Stimulated activated naive CD8-positive, alpha-beta T cell treated with anti-CD3 and anti-CD28 coated beads, Interleukin-15, Interleukin-2, amounts not matched to agents 100 U/mL and 50 U/mL, for 24 hours (primary cell): ENCODE measurements around the gene ITPA.
"Not testable (repeated sequence)": the region's sequence is repeated elsewhere in the genome, so short reads cannot be mapped to it uniquely, and the experiment has no call there.

ENCODE experiments used
- ATAC-seq: fragments of 150-1000 bp; cut with Tn5 transposase; one replicate; pipeline ENCODE4 v1.10.0; 2021
- DNase-seq: peaks from one replicate; pipeline ENCODE4 v3.0.0; 2021

ITPA gene

GRCh38 chr20:3199976-3200755 is 9.1 kb upstream of the ITPA start:
- ATAC-seq, result no peak
- peak; percentile 20 for DNase-seq

- no peak for DNase-seq
- ATAC-seq, result no peak
Measured at GRCh38 chr20:3202965-3203314, 6.4 kb upstream of the ITPA start.

DNA sequence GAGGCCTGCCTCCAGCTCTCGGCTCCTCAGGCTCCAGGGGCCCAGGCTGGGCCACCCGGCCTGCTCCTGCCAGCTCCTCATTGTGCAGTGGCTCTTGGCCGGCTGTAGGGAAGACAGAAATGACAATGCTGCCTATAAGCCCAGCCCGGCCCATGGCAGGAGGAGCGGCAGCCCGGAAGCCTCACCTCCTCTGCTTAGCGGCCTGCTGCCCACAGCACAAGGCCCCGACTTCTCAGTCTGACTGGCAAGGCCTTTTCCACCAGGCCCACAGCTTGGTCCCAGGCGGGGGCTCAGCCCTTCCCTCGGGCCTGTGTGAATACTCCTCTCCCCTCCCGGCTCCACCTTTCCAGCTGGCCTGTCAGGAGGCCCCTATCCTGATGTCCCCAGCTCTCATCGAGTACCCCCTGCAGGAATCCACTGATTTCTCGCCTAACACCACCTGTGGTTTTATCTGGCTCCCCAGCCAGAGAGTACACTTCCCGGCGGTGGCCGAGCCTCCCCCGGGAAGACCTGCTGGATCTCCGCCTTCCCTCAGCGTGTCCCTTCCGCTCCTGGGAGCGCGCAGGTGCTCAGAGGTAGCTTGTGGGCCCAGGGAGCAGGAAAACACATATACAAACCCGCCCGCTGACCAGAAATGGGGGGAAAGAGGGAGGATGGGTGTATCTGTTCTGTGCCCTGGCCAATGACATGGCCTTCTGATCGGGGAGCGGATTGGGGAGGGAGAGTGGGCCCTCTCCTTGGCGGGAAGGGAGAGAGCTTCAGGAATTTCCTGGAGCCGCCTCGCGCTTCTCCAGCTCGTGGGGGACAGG is 5.8 kb upstream of the ITPA start:
- ATAC-seq (peak; percentile 44), DNase-seq (peak; percentile 46)

DNA sequence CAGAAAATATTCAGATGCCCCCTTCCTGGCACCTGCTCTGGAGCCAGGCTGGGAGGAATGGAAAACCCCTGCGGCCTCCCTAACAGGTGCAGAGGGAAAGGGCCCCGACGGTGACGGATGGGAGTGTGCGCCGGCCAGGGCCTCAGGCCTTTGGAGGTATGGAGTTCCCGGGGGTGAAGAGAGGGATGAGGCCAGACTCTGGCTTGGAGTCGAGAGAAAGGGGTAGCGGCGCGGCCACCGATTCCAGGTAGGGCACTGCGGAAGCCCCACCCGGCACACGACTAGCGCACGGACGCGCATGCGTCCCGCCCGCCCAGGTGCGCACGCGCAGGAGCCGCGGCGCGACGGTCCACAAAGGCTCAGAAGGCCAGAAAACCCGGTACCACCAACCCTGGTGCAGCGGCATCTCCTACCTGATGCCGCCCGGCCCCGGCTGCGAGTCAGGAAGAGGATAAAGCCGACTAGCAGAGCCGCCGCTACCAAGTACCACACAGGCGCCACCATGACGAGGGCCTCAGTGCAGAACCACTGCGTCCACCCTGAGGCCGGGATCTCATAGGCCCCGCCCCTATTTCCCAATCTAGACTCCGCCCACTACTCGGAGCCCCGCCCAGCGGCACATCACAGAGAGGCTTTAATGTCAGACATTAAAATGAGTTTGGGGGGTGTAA is 5.0 kb upstream of the ITPA start, which contains the start of gene DDRGK1:
TSS of gene DDRGK1 (minus strand) at position 559 of the 671 bp plus-strand sequence. CDS start at position 504, 55 bp downstream.
- ATAC-seq (peak; percentile 88), DNase-seq (peak; percentile 93)

DNA sequence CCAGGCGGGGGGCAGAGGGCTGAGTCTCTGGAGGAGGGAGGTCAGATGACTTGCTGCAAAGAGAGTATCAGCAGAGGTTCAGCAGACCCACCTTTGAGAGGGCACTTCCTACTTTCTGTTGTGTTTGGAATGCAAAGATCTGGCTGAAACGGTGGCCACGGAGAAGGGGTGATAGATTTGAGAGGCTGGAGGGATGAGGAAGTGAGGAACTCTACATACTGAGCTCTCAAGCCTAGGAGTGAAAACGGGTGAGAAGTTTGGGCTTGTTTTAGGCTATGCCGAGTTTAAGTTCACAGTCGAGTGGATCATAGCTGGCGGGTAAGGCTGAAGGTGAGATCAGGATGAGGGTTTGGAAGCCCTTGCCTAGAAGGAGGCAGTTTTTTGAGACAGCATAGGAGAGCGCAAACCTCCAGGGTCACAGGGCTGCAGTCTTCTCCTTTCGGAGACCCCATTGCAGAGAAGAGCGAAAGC is 477 bp upstream of the ITPA start:
- DNase-seq, result no peak
- ATAC-seq, result no peak

- DNase-seq (peak; percentile 16), ATAC-seq (peak; percentile 35)
Measured at GRCh38 chr20:3209946-3210317, 634 bp downstream of the ITPA start.

DNA sequence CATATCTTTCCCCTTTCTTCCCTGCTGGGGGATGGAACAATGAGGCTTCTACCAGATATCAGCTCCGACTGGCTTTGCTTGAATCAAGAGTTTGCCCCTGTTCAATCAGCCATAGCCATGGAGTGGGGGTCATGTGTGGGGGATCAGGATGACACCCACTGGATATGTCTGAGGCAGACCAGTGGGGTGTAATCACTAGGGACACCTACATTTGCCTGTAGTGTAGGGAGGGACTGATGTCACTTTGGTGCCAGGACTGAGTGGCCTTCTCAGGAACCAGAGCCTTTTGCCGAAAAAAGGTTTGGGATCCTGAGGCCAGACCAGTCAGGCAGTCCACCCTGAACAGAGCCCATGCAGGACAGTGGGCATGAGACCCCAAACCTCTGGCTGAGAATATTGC is 1.0 kb downstream of the ITPA start:
- DNase-seq, result no peak

GRCh38 chr20:3213226-3213625 is 3.9 kb downstream of the ITPA start:
- DNase-seq (no peak), ATAC-seq (no peak)

More for the DNA sequence above, 1.0 kb downstream of the ITPA start:
- ATAC-seq, result no peak

GRCh38 chr20:3215359-3215917 is 6.1 kb downstream of the ITPA start:
- not testable (repeated sequence) for DNase-seq

GRCh38 chr20:3218307-3218988 is 9.2 kb downstream of the ITPA start:
- ATAC-seq (peak; percentile 91), DNase-seq (peak; percentile 88)

More at GRCh38 chr20:3215359-3215917, 6.1 kb downstream of the ITPA start:
- not testable (repeated sequence) for ATAC-seq

DNA sequence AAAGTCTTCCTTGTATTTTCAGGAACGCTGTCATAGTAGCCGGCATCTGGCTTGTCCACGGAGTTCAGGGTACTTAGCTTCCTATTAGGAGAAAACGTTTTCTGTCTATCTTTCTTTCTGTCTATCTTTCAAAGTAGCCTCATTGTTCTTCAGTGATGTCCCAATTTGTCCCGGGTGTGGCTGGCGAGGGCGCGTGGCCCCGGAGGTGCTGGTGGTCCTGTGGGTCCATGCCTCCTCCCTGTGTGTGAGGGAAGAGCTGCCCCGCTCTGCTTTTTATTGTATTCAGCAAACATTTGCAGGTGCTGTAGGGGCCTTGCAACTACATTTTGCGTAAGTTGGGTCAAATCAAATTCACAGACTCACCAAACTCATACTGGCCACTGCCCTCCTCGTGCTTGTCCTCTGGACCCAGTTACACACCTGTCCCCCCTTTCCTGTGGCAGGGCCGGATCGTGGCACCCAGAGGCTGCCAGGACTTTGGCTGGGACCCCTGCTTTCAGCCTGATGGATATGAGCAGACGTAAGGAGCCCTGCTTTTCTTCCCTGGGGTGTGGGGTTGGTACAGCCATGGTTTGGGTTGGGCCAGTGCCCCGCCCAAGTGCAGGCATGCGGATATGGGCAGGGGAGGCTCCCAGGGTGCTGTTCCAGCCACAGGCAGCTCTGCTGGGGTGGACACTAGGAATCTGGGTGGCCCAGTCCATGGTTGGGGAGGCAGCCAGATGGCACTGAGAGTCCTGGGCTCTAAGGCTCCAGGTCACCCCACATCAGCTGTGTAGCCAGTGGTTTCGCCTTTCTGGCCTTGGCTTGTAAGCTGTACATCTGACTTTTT is 12.3 kb downstream of the ITPA start:
- no peak for ATAC-seq
- DNase-seq, result no peak

- ATAC-seq, result peak; percentile 42
- DNase-seq, result peak; percentile 32
Measured at GRCh38 chr20:3222635-3223600, 13.6 kb downstream of the ITPA start.

DNA sequence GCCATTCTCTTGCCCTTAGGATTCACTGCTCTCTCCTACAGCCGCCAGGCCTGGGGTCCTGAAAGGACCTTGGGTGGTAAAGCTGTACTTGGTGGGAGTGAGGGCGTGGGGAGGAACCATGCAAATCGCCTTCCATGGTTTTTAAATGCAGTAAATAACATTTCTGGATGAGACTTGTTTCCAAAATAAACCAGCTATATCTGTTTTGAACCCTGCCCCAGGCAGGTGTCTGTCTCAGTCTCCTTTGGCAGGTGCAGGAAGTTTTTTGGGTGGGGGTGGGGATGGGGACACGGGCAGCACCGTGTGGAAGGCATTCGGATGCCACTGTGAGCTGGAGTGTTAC is 14.3 kb downstream of the ITPA start:
- ATAC-seq, result no peak
- no peak for DNase-seq

- ATAC-seq (no peak), DNase-seq (no peak)
Measured at GRCh38 chr20:3223994-3224680, 14.8 kb downstream of the ITPA start.

GRCh38 chr20:3224681-3225421 is 15.6 kb downstream of the ITPA start:
- DNase-seq, result no peak
- ATAC-seq, result no peak

DNA sequence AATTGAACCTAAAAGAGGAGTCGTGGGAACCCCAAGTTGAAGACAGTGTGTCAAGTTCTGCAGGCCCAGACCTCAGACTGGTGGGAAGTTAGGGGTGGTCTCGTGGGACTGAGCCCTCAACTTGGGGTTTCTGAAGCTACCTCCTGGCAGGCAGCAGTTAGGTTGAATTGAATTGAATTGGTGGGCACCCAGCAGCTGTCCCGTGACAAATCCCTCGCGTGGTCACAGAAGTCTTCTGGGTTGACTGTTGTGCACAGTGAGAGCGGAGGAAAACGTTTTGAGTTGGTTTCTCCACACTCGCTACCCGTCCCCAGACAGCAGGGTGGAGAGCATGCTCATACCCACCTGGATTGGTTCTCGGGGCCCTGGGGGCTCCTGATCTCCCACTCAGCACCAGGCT is 16.8 kb downstream of the ITPA start:
- ATAC-seq (no peak), DNase-seq (no peak)

GRCh38 chr20:3226864-3227263 is 17.6 kb downstream of the ITPA start:
- DNase-seq (no peak), ATAC-seq (no peak)

GRCh38 chr20:3227506-3227905 is 18.2 kb downstream of the ITPA start:
- ATAC-seq (peak; percentile 14), DNase-seq (no peak)
